Uterus (tissue), 4 donors: ENCODE results near the gene ATP1A1. TPM values are rescaled to one million over a fixed set of nuclear protein-coding genes. Genes with fewer than 3 reads are reported as not detected.

Source experiments
- DNase-seq, 2 donors: peaks; one replicate each; pipeline ENCODE4 v3.0.0-alpha.2; 2019 to 2020
- H3K27ac ChIP-seq, 2 donors: fragments of 200-600 bp; sonication (generic); 1 replicate in 1 of 2; 2 replicates in 1 of 2; pipeline ENCODE4 v1.5.1; 2016 to 2018
- H3K27me3 ChIP-seq, 2 donors: fragments of 200-600 bp; sonication (generic); one replicate each; pipeline ENCODE4 v1.5.1; 2018 to 2019; ENCODE audit warnings: control low read depth in 1 of 2
- H3K36me3 ChIP-seq, 2 donors: fragments of 200-600 bp; sonication (generic); one replicate each; pipeline ENCODE4 v1.5.1; 2019; ENCODE audit warnings: control low read depth in 1 of 2
- H3K4me1 ChIP-seq, 2 donors: fragments of 200-600 bp; sonication (generic); one replicate each; pipeline ENCODE4 v1.5.1; 2018 to 2019; ENCODE audit warnings: control low read depth in 1 of 2
- H3K4me3 ChIP-seq, 2 donors: fragments of 200-600 bp; sonication (generic); 1 replicate in 1 of 2; 2 replicates in 1 of 2; pipeline ENCODE4 v1.5.1; 2018 to 2019; ENCODE audit warnings: mild to moderate bottlenecking in 1 of 2
- H3K9me3 ChIP-seq, 2 donors: fragments of 200-600 bp; sonication (generic); one replicate each; pipeline ENCODE4 v1.5.1; 2019; ENCODE audit warnings: control low read depth in 1 of 2
- POLR2A ChIP-seq, 2 donors: fragments of 450-650 bp; IDR thresholded peaks; one replicate each; pipeline ENCODE4 v1.6.1; 2016; ENCODE audit warnings: antibody characterized with exemption in 2 of 2, mild to moderate bottlenecking in 1 of 2, moderate library complexity in 1 of 2
- intact Hi-C: fragments of 100-400 bp; cut with DNase I; formaldehyde crosslinking; loops from one replicate; pipeline ENCODE4 v1.15.1; 2023; ENCODE audit warnings: low total_unique reads
- total RNA-seq, 4 donors: library from RNA; depleted of rRNA in 3 of 4; stranded (reverse); fragments of >200 nt in 3 of 4; gene quantifications; one replicate each; pipeline versions ENCODE4 v1.1.0 to v1.2.4, GENCODE V29; 2014 to 2023
- TF ChIP-seq, protein P1 (sequence below), 4 experiments: fragments of 200-600 bp in 2 of 4; fragments of 450-650 bp in 2 of 4; sonication (generic) in 2 of 4; IDR thresholded peaks; one replicate each; pipeline ENCODE4 v1.5.1; 2016 to 2019; ENCODE audit warnings: antibody characterized with exemption in 4 of 4, mild to moderate bottlenecking in 2 of 4, moderate library complexity in 1 of 4
- donor health status: DM: yes; HTN: yes; CAD: no.

ATP1A1 gene
- total RNA-seq, 4 donors from 2014 or later: 135 to 202 (median 149) TPM

DNA sequence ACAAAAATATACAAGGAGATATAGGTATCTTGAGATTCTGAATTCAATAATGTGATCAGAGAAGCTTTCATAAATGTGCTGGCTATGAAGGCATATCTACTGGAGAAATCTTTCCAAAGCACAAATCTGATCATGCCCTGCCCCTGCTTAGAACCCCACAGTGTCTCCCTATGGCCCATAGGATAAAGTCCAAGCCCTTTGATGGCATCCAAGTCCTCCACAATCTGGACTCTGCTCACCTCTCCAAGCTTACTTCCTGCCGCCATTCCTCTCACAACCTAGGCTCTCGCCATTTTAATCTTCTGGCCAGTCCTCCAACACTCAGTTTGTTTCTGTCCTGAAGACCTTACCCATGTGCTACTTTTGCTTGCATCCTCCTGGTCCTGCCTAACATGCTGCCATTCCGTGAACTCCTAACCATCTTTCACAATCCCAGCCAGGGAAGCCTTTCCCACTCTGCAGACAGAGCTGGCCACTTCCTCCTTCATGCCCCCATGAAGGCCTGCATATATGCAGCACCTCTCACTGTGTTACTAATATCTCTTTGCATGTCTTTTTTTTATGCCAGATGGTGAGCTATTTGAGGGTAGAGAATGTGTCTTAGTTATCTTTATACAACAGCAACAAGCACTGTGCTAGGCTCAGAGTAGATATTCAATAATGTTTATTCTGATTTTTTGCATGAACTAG is 5.6 kb upstream of the ATP1A1 start:
- intact Hi-C loops: loop anchor here (10.0 kb wide), 1 partner anchor 117 kb away; no protein-coding TSS in a partner anchor
- no peak overlapping the region for H3K4me3 ChIP-seq
- H3K4me1 ChIP-seq: no peaks in the 10 kb centered on the region
- no peaks in the 10 kb centered on the region for H3K36me3 ChIP-seq
- no peaks in the 10 kb centered on the region for H3K27me3 ChIP-seq
- H3K9me3 ChIP-seq: no peaks in the 10 kb centered on the region
- TF ChIP-seq POLR2A (IDR thresholded peaks at IDR 0.05): no peak
- TF ChIP-seq, protein P1, sequence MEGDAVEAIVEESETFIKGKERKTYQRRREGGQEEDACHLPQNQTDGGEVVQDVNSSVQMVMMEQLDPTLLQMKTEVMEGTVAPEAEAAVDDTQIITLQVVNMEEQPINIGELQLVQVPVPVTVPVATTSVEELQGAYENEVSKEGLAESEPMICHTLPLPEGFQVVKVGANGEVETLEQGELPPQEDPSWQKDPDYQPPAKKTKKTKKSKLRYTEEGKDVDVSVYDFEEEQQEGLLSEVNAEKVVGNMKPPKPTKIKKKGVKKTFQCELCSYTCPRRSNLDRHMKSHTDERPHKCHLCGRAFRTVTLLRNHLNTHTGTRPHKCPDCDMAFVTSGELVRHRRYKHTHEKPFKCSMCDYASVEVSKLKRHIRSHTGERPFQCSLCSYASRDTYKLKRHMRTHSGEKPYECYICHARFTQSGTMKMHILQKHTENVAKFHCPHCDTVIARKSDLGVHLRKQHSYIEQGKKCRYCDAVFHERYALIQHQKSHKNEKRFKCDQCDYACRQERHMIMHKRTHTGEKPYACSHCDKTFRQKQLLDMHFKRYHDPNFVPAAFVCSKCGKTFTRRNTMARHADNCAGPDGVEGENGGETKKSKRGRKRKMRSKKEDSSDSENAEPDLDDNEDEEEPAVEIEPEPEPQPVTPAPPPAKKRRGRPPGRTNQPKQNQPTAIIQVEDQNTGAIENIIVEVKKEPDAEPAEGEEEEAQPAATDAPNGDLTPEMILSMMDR (IDR thresholded peaks at IDR 0.05): no peak
- H3K27ac ChIP-seq: no peak overlapping the region
- DNase-seq: no peak

DNA sequence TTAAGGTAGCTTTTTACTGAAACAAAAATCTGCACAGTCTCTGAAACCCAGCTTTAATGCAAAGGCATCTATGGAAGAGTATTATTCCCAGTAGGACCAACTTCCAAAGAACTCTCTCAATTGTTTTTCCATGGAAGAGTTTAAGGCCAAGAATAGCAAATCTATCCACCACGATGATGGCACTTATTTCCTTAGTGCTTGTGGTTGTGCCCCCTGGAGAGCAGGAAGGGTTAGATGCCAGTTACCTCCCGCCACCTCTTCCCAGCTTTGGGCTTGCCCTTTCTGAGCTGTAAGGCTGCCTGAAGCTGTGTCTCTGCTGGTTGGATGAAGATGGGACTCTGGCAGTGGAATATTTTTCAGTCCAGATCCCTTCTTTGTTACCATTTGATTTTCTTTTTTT is 4.8 kb upstream of the ATP1A1 start:
- intact Hi-C loops: loop anchor here (10.0 kb wide), 1 partner anchor 117 kb away; no protein-coding TSS in a partner anchor
- Histone ChIP-seq H3K36me3 (no peaks in the 10 kb centered on the region), H3K4me3 (no peak overlapping the region), H3K27ac (no peak overlapping the region), H3K27me3 (no peaks in the 10 kb centered on the region), H3K4me1 (no peaks in the 10 kb centered on the region), H3K9me3 (no peaks in the 10 kb centered on the region)
- no peak for DNase-seq
- no peak for TF ChIP-seq POLR2A (IDR thresholded peaks at IDR 0.05)
- TF ChIP-seq, protein P1 (IDR thresholded peaks at IDR 0.05): no peak

DNA sequence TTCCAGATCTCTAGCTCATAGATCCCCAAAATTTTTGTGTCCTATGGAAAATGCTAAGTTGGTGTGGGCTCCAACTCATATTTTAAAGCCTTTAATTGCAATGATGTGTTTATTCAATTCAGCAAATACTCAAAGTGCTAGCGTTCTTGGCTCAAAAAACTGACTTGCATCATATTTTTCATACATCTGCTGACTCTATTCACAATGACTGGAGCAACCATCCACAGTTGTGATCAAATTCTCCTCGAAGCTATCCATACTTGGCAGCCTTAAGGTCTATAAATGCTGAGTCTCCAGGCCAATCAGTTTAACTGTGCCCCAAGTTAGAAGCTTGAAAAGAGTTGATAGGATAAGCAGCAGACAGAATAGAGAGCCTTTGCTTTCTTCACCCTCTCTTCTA is 2.9 kb upstream of the ATP1A1 start:
- intact Hi-C loops: no loop called here

DNA sequence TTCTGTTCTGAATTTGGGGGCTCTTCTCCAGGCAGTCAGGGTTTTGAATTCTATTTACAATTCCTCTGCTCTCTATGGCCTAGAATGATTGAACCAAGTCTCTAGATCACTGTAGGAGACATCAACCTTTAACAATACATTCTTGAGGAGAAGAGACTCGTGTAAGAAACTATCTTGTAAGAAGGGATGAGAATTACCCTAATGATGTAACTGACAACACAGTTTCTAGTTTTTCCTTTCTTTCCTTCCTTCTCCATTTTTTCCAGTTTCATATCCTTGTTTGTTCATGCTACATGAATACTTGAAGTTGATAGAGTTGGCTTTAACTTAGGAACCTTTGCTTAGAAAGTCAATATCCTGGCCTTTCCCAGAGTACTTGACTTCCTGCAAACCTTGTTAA is 1.3 kb upstream of the ATP1A1 start:
- no peak for DNase-seq
- no peaks in the 10 kb centered on the region for H3K9me3 ChIP-seq
- intact Hi-C loops: no loop called here
- no peaks in the 10 kb centered on the region for H3K36me3 ChIP-seq
- H3K27ac ChIP-seq: peak overlapping the region; percentile 90 to 94
- no peaks in the 10 kb centered on the region for H3K27me3 ChIP-seq
- no peak overlapping the region for H3K4me3 ChIP-seq
- peaks cover 9 to 16% of the 10 kb centered on the region in 2 donors for H3K4me1 ChIP-seq
- TF ChIP-seq POLR2A (IDR thresholded peaks at IDR 0.05): no peak
- TF ChIP-seq, protein P1 (IDR thresholded peaks at IDR 0.05): no peak

More for the DNA sequence above, 2.9 kb upstream of the ATP1A1 start:
- TF ChIP-seq, protein P1 (IDR thresholded peaks at IDR 0.05): no peak
- TF ChIP-seq POLR2A (IDR thresholded peaks at IDR 0.05): no peak
- no peak overlapping the region for H3K27ac ChIP-seq
- DNase-seq: no peak
- H3K27me3 ChIP-seq: no peaks in the 10 kb centered on the region
- no peaks in the 10 kb centered on the region for H3K36me3 ChIP-seq
- H3K4me1 ChIP-seq: peaks cover 0 to 3% of the 10 kb centered on the region in 2 donors
- H3K4me3 ChIP-seq: no peak overlapping the region
- no peaks in the 10 kb centered on the region for H3K9me3 ChIP-seq

DNA sequence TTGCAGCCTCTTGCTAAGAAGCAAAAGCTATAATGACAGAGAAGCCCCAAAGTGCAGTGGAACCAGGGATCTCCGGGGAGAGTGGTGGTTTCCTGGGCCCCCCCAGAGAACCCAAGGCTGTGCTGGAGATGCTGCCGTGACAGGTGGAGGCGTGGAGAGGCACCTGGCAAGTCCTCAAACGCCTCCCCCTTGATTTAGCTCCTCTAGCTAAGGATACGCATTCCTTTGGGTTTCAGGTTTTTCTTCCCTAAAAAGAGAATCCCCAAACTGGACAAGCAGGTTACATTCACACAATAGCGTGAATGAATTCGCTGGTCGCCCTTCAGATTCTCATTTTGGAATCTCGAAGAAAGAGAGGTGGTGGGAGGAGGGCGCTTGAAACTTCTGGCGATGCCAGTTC is 853 bp upstream of the ATP1A1 start:
- H3K36me3 ChIP-seq: no peaks in the 10 kb centered on the region
- peak overlapping the region; percentile 65 to 82 for H3K4me3 ChIP-seq
- no peaks in the 10 kb centered on the region for H3K9me3 ChIP-seq
- no peaks in the 10 kb centered on the region for H3K27me3 ChIP-seq
- TF ChIP-seq, protein P1 (IDR thresholded peaks at IDR 0.05): no peak
- TF ChIP-seq POLR2A (IDR thresholded peaks at IDR 0.05): no peak
- DNase-seq: no peak
- intact Hi-C loops: no loop called here
- peaks cover 9 to 16% of the 10 kb centered on the region in 2 donors for H3K4me1 ChIP-seq
- H3K27ac ChIP-seq: peak overlapping the region; percentile 90 to 94
